ENCODE data around the gene HDGF.
"Not testable (repeated sequence)": the region's sequence is repeated elsewhere in the genome, so short reads cannot be mapped to it uniquely, and the experiment has no call there.

HDGF gene

DNA sequence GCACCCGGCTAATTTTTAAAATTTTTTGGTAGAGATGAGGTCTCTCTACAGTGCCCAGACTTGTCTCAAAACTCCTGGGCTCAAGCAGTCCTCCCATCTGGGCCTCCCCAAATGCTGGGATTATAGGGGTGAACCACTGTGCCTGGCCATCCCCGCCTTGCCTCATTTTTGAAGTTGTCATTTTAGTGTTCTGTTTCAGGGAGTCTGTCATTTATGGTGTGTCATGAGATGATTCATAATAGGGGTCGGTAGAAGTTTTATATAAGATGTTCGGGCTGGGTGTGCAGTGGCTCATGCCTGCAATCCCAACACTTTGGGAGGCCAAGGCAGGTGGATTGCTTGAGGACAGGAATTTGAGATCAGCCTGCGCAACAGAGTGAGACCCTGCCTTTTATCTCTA, 24.3 kb upstream of the HDGF start:
- Mint-ChIP-seq H3K27me3 (no peaks in the 10 kb centered on the region), H3K4me1 (peaks cover 28% of the 10 kb centered on the region), H3K27ac (no peak overlapping the region)

GRCh38 chr1:156773607-156774006, 22.1 kb upstream of the HDGF start:
- peaks cover 23% of the 10 kb centered on the region for H3K36me3 Mint-ChIP-seq
- H3K27me3 Mint-ChIP-seq: no peaks in the 10 kb centered on the region
- ATAC-seq (ENCODE audit: low read depth) (peak; percentile 45), DNase-seq (ENCODE audit: low spot score in 2 of 2) (no peak)
- H3K27ac Mint-ChIP-seq: no peak overlapping the region
- peaks cover 39% of the 10 kb centered on the region for H3K4me1 Mint-ChIP-seq
- H3K4me3 Mint-ChIP-seq: no peak overlapping the region
- H3K9me3 Mint-ChIP-seq: no peaks in the 10 kb centered on the region

More for the DNA sequence above, 24.3 kb upstream of the HDGF start:
- H3K9me3 Mint-ChIP-seq: no peaks in the 10 kb centered on the region
- peaks cover 16% of the 10 kb centered on the region for H3K36me3 Mint-ChIP-seq
- DNase-seq (ENCODE audit: low spot score in 2 of 2) (no peak), ATAC-seq (ENCODE audit: low read depth) (no peak)
- no peak overlapping the region for H3K4me3 Mint-ChIP-seq

- H3K27me3 Mint-ChIP-seq: no peaks in the 10 kb centered on the region
- H3K4me3 Mint-ChIP-seq: no peak overlapping the region
- H3K4me1 Mint-ChIP-seq: peaks cover 39% of the 10 kb centered on the region
- H3K9me3 Mint-ChIP-seq: no peaks in the 10 kb centered on the region
- ATAC-seq (ENCODE audit: low read depth): no peak
- DNase-seq (ENCODE audit: low spot score in 2 of 2): no peak
- H3K36me3 Mint-ChIP-seq: peaks cover 23% of the 10 kb centered on the region
- H3K27ac Mint-ChIP-seq: no peak overlapping the region
These were observed 21.4 kb upstream of the HDGF start for GRCh38 chr1:156772728-156773497.

DNA sequence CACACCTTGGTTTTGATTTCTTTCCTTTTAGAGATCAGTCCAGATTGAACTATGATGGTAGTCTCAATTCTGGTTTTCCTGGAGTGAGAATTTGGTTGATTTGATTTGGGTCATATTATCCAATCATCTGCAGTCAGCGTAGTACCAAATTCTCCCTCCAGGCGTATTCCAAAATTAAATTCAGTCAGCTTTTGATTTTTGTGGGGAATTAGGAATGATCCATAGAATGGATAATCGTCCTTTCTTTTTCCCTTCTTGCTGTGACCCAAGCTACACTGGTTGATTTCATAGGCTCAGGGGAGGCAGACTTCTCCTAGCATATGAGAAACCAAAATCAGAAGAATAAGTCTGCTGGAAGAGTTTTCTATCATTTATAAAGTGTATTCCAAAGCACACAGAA, 20.7 kb upstream of the HDGF start:
- Mint-ChIP-seq H3K9me3 (no peaks in the 10 kb centered on the region), H3K27me3 (no peaks in the 10 kb centered on the region), H3K4me3 (no peak overlapping the region), H3K4me1 (peaks cover 36% of the 10 kb centered on the region), H3K27ac (no peak overlapping the region), H3K36me3 (peaks cover 23% of the 10 kb centered on the region)
- ATAC-seq (ENCODE audit: low read depth) (no peak), DNase-seq (ENCODE audit: low spot score in 2 of 2) (no peak)

- Mint-ChIP-seq H3K36me3 (peaks cover 21% of the 10 kb centered on the region), H3K27me3 (no peaks in the 10 kb centered on the region), H3K27ac (no peak overlapping the region), H3K9me3 (no peaks in the 10 kb centered on the region), H3K4me1 (peaks cover 33% of the 10 kb centered on the region), H3K4me3 (no peak overlapping the region)
- ATAC-seq (ENCODE audit: low read depth) (no peak), DNase-seq (ENCODE audit: low spot score in 2 of 2) (no peak)
These were observed 17.3 kb upstream of the HDGF start for GRCh38 chr1:156768610-156769295.

- H3K9me3 Mint-ChIP-seq: no peaks in the 10 kb centered on the region
- H3K4me3 Mint-ChIP-seq: no peak overlapping the region
- H3K27me3 Mint-ChIP-seq: no peaks in the 10 kb centered on the region
- DNase-seq (ENCODE audit: low spot score in 2 of 2) (peak in 1 of 2 donors; percentile 54), ATAC-seq (ENCODE audit: low read depth) (peak; percentile 1)
- peaks cover 33% of the 10 kb centered on the region for H3K4me1 Mint-ChIP-seq
- H3K27ac Mint-ChIP-seq: no peak overlapping the region
- peaks cover 19% of the 10 kb centered on the region for H3K36me3 Mint-ChIP-seq
These were observed 16.6 kb upstream of the HDGF start for GRCh38 chr1:156767879-156768604.

DNA sequence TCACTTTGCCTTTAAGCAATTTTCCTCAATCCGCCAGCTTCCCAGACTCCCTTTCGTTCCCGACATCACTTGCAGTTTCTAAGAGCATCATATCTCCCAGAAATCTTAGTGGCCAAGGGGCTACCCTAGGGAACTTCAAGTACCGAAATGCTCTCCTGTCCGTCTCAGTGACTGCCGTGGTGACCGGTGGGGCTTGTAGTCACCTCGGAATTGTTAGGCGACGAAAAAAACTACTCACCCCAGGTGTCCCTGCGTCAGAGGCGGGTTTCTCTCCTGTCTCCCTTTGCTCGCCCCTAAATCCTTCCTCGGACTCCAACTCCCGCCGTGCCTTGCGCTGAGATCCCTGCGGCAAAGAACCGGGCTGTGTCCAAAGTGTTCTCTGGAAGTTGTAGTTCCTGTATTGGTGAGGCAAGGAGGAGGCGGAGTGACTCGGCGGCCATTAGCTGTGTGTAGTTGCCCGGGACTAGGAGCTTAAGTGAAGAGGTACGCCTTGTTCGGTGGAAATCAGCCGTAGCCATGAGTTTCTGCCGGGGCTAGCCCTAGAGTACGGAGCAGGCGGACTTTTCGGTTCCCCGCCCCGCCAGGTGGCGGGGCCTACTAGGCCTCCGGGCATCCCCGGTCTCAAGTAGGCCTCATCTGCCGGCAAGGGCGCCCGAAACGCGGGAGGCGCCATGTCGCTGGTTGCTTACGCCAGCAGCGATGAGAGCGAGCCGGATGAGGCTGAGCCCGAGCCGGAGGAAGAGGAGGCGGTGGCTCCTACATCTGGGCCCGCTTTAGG, 15.8 kb upstream of the HDGF start, which contains the start of gene PRCC:
Gene PRCC (plus strand): TSS at position 435 of the 778 bp plus-strand sequence. CDS start 237 bp downstream, at position 672.
- peak; percentile 91 for ATAC-seq (ENCODE audit: low read depth)
- H3K4me3 Mint-ChIP-seq: no peak within 1 kb of the TSS
- H3K36me3 Mint-ChIP-seq: peaks cover 13% of the 10 kb centered on the region
- peak; percentile 89 to 95 for DNase-seq (ENCODE audit: low spot score in 2 of 2)
- no peaks in the 10 kb centered on the region for H3K9me3 Mint-ChIP-seq
- peaks cover 27% of the 10 kb centered on the region for H3K4me1 Mint-ChIP-seq
- H3K27me3 Mint-ChIP-seq: no peaks in the 10 kb centered on the region
- no peak within 1 kb of the TSS for H3K27ac Mint-ChIP-seq

GRCh38 chr1:156766298-156767100, 15.0 kb upstream of the HDGF start:
- Mint-ChIP-seq H3K27ac (no peak overlapping the region), H3K36me3 (peaks cover 13% of the 10 kb centered on the region), H3K9me3 (no peaks in the 10 kb centered on the region), H3K27me3 (no peaks in the 10 kb centered on the region), H3K4me3 (no peak overlapping the region), H3K4me1 (peaks cover 27% of the 10 kb centered on the region)
- ATAC-seq (ENCODE audit: low read depth): no peak
- no peak for DNase-seq (ENCODE audit: low spot score in 2 of 2)

- H3K27me3 Mint-ChIP-seq: no peaks in the 10 kb centered on the region
These were observed 14.2 kb upstream of the HDGF start for GRCh38 chr1:156765666-156766065.

DNA sequence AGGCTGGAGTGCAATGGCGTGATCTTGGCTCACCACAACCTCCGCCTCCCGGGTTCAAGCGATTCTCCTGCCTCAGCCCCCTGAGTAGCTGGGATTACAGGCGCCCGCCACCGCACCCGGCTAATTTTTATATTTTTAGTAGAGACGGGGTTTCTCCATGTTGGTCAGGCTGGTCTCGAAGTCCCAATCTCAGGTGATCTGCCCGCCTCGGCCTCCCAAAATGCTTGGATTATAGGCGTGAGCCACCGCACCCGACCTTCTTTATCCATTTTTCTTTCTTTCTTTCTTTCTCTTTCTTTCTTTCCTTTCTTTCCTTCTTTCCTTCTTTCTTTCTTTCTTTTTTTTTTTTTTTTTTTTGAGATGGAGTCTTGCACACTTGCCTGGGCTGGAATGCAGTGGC, 13.7 kb upstream of the HDGF start:
- H3K27ac Mint-ChIP-seq; H3K4me3 Mint-ChIP-seq; H3K36me3 Mint-ChIP-seq; H3K9me3 Mint-ChIP-seq; H3K27me3 Mint-ChIP-seq; ATAC-seq (ENCODE audit: low read depth); DNase-seq (ENCODE audit: low spot score in 2 of 2): not testable (repeated sequence)
- H3K4me1 Mint-ChIP-seq: peaks cover 18% of the 10 kb centered on the region

More at GRCh38 chr1:156765666-156766065, 14.2 kb upstream of the HDGF start:
- ATAC-seq (ENCODE audit: low read depth): no peak
- DNase-seq (ENCODE audit: low spot score in 2 of 2): no peak
- H3K36me3 Mint-ChIP-seq: peaks cover 6% of the 10 kb centered on the region
- H3K27ac Mint-ChIP-seq: no peak overlapping the region
- H3K4me3 Mint-ChIP-seq: no peak overlapping the region
- no peaks in the 10 kb centered on the region for H3K9me3 Mint-ChIP-seq
- peaks cover 19% of the 10 kb centered on the region for H3K4me1 Mint-ChIP-seq

GRCh38 chr1:156760796-156761104, 9.3 kb upstream of the HDGF start:
- DNase-seq (ENCODE audit: low spot score in 2 of 2): no peak
- Mint-ChIP-seq H3K27me3 (no peaks in the 10 kb centered on the region), H3K27ac (no peak overlapping the region), H3K4me1 (peaks cover under 1% of the 10 kb centered on the region), H3K4me3 (no peak overlapping the region), H3K9me3 (no peaks in the 10 kb centered on the region), H3K36me3 (no peaks in the 10 kb centered on the region)
- ATAC-seq (ENCODE audit: low read depth): no peak

DNA sequence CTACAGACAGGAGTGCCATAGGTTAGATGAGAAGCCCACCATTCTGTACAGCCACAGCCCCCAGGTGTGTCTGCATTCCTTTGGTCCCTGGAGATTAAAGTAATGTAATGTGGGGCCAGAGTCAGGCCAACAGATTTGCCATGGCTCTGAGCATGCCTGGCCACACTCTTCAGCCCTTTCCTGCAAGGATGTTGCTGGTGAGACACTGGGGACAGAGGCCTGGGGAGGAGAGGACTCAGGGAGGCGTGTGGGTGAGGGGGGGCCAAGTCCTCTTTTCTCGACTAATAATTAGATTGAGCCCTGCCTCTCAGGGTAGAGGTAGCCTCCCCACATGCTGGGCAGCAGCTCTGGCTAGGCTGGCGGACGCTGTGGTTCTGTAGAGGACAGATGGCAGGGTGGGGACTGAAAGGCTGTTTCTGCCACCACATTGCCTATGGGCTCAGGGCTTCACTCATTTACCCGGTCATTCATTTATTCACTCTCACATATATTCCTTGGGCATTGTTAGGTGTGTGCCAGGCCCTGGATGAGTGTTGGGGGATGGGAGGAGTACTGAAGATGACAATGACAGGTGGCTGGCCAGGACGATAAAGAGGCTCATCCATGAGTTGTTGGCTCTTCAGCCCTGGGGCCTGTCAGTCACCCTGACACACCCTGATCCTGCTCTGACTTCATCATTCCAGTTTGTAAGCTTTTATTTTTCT, 8.8 kb upstream of the HDGF start:
- H3K4me3 Mint-ChIP-seq: no peak overlapping the region
- DNase-seq (ENCODE audit: low spot score in 2 of 2): no peak
- no peak for ATAC-seq (ENCODE audit: low read depth)
- H3K36me3 Mint-ChIP-seq: no peaks in the 10 kb centered on the region
- no peak overlapping the region for H3K27ac Mint-ChIP-seq
- no peaks in the 10 kb centered on the region for H3K27me3 Mint-ChIP-seq
- H3K4me1 Mint-ChIP-seq: peaks cover 6% of the 10 kb centered on the region
- H3K9me3 Mint-ChIP-seq: no peaks in the 10 kb centered on the region

Data from memory B cell (primary cell).